ENCODE measurements around the gene VPS13C.

VPS13C gene

GRCh38 chr15:61809216-61809615 lies 251.0 kb downstream of the VPS13C start:
- Histone ChIP-seq H3K36me3 (ENCODE audit: control insufficient read depth in 1 of 2, insufficient read depth in 2 of 2, low read length in 2 of 2) (no peaks in the 10 kb centered on the region), H3K4me3 (ENCODE audit: low read depth in 1 of 2, low read length in 2 of 2) (no peak overlapping the region), H3K27ac (ENCODE audit: low read length) (no peak overlapping the region), H3K27me3 (ENCODE audit: low read depth, low read length) (no peaks in the 10 kb centered on the region), H3K9me3 (ENCODE audit: control insufficient read depth in 1 of 2, low read length in 2 of 2) (no peaks in the 10 kb centered on the region), H3K4me1 (ENCODE audit: control insufficient read depth in 1 of 2, insufficient read depth in 2 of 2, low read length in 2 of 2) (no peaks in the 10 kb centered on the region)

- Histone ChIP-seq H3K4me1 (ENCODE audit: control insufficient read depth in 1 of 2, insufficient read depth in 2 of 2, low read length in 2 of 2) (no peaks in the 10 kb centered on the region), H3K9me3 (ENCODE audit: control insufficient read depth in 1 of 2, low read length in 2 of 2) (no peaks in the 10 kb centered on the region), H3K27me3 (ENCODE audit: low read depth, low read length) (no peaks in the 10 kb centered on the region), H3K27ac (ENCODE audit: low read length) (no peak overlapping the region), H3K36me3 (ENCODE audit: control insufficient read depth in 1 of 2, insufficient read depth in 2 of 2, low read length in 2 of 2) (no peaks in the 10 kb centered on the region), H3K4me3 (ENCODE audit: low read depth in 1 of 2, low read length in 2 of 2) (no peak overlapping the region)
Measured at GRCh38 chr15:61807281-61807929, 252.8 kb downstream of the VPS13C start.

Data from muscle layer of duodenum (tissue), 2 donors.